Measurements from ENCODE around the gene THAP8.
"Not testable (repeated sequence)": the region's sequence is repeated elsewhere in the genome, so short reads cannot be mapped to it uniquely, and the experiment has no call there.

The THAP8 gene

DNA sequence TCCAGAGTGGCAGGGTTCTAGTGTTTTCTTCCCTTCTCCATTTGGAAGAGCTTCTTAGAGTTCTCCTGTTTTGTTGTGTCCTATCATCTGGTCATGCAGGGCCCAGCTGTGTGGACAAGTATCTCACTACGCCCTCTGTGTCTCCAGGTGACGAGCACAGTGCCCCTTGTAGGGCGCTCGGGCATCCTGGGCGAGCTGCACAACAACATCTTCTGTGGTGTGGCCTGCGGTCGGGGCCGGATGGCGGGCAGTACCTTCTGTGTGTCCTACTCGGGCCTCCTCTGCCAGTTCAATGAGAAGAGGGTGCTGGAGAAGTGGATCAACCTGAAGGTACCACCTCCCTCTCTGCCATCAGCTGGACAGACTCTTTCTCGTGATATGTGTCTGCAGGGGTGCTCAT lies 13.6 kb upstream of the THAP8 start:
- no peak for DNase-seq

GRCh38 chr19:36064826-36065225 lies 10.7 kb upstream of the THAP8 start:
- DNase-seq: no peak

- DNase-seq: no peak
Observed at GRCh38 chr19:36061367-36061766, 7.3 kb upstream of the THAP8 start.

- DNase-seq: peak in 1 of 2 experiments; percentile 14
Observed at GRCh38 chr19:36060430-36060829, 6.3 kb upstream of the THAP8 start.

GRCh38 chr19:36059180-36059910 lies 5.3 kb upstream of the THAP8 start:
- DNase-seq: no peak

- DNase-seq: no peak
Observed at GRCh38 chr19:36058481-36059179, 4.5 kb upstream of the THAP8 start.

GRCh38 chr19:36054733-36055686 lies 925 bp upstream of the THAP8 start, which contains the start of gene WDR62:
Gene WDR62, plus strand, starts transcription at chr19:36054897. Its CDS starts 75 bp downstream, at chr19:36054972.
- DNase-seq: peak; percentile 92 to 95

- no peak for DNase-seq
Observed at GRCh38 chr19:36051637-36052036, 2.4 kb downstream of the THAP8 start.

GRCh38 chr19:36051236-36051635 lies 2.8 kb downstream of the THAP8 start:
- DNase-seq: no peak

DNA sequence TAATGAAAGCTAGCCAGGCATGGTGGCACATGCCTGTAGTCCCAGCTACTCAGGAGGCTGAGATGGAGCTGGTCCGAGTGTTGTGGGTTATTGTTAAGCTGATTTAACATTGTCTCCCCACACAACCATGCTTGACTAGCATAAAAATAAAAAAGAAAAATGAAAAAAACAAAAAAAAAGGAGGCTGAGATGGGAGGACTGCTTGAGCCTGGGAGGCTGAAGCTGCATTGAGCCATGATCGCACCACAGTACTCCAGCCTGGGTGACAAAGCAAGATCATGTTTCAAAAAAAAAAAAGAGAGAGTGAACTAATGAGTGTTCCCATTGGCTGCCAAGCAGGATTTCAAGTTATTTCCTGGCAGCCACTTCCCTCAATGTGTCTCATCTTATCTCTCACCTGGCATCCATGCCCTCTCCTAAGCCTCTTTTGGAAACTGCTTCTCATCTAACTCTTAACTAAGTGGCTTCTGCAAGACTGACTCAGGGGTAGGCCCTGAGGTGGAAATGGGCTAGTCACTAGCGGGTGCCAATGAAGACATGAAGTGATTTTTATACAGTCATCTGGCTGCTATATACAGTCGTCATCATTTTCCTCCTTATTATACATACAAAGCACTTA lies 4.9 kb downstream of the THAP8 start:
- no peak for DNase-seq

- no peak for DNase-seq
Observed at GRCh38 chr19:36047835-36048234, 6.2 kb downstream of the THAP8 start.

GRCh38 chr19:36046443-36047050 lies 7.5 kb downstream of the THAP8 start:
- no peak for DNase-seq

DNA sequence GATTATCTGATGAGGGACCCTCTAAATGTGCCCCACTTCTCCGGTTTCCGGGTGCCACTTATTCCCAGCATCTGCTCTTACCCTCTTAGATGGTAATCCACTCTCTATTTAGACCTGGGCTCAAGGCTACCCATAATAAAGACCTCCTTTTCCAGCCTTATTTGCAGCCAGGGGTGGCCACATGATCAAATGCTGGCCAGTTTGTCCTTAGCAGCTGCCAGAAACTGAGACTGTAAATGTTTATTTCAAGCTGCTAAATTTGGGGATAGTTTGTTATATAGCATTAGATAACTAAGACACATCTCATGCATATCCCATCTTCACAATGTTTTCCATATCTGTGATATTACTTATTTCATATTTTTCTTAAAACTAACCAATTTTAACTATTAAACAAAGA lies 10.1 kb downstream of the THAP8 start:
- DNase-seq: no peak

DNA sequence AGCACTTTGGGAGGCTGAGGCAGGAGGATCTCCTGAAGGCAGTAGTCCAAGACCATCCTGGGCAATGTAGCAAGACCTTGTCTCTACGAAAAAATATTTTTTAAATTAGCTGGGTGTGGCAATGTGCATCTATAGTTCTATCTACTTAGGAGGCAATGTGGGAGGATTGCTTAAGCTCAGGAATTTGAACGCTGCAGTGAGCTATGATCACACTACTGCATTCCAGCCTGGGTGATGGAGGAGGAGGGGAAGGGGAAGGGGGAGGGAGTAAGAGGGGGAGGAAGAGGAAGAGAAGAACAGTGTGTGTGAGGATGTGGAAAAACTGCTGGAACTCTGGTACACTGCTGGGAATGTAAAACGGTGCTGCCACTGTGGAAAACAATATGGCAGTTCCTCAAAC lies 12.3 kb downstream of the THAP8 start:
- no peak for DNase-seq

DNA sequence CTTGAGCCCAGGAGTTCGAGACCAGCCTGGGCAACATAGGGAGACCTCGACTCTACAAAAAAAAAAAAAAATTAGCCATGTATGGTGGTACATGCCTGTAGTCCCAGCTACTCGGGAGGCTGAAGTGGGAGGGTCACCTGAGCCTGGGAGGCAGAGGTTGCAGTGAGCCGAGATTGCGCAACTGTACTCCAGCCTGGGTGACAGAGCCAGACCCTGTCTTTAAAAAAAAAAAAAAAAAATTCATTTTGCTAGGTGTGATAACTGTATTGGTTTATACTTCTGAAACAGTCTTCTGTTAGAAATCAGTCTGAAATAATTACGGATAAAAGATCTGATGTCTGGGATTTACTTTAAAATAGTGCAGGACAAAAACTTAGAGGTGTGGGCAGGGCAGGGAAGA lies 13.0 kb downstream of the THAP8 start:
- not testable (repeated sequence) for DNase-seq

- DNase-seq: no peak
Observed at GRCh38 chr19:36040495-36040894, 13.6 kb downstream of the THAP8 start.

GRCh38 chr19:36032251-36033104 lies 21.6 kb downstream of the THAP8 start, which contains the start of gene CLIP3:
Gene CLIP3, minus strand, starts transcription at chr19:36032873. Its CDS starts 516 bp downstream, at chr19:36032357.
- no peak for DNase-seq

DNA sequence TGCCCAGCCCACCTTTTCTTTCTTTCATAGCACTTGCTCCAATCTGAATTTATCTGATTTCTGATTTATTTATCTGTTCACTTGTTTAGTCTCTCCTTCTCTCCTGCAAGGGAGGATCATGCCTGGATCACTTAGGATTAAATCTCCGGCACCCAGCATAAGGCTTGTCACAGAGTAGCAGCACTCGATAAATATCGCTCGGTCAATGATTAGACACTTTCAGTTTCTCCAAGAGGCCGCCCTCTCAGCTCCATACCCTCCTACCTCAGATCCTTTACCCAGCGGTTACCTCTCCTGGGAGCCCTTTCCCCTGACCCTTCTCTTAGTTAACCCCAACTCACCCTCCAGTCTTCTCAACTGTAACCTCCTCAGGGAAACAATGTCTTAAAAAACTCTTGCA lies 22.8 kb downstream of the THAP8 start:
- DNase-seq: no peak

DNA sequence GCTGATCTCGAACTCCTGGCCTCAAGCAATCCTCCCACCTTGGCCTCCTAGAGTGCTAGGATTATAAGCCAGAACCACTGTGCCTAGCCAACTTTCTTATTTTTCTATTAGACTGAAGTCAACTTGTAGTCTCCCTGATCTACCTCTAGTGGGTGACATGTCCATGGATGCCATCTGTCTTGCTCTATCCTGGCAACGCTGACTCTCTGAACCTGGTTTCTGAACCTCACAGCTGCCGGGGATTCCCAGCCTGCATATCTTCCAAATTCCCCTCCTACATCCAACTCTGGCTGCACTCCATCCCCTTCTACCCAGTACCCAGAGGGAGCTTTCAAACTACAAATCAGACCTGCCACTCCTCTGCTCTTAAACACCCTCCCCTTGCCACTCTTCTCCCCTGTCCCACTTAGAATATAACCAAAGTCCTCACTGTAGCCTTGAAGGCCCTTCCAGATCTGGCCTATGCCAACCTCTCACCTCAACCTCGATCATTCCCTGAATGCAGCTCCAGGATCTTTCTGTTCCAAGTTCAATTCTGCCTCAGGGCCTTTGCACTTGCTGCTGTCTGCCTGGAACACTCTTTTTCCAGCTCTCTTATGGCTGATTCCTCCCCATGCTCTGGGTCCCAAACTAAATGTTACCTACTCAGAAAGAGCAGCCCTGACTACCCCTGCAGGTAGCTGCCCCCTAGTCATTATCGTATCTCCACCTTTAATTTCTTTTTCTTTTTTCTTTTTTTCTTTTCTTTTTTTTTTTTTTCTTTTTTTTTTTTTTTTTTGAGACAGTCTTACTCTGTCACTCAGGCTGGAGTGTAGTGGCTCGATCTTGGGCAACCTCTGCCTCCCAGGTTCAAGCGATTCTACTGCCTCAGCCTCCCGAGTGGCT lies 23.6 kb downstream of the THAP8 start:
- DNase-seq: no peak
